ENCODE data around the gene GAB1. TPM values are rescaled to one million over a fixed set of nuclear protein-coding genes. Genes with fewer than 3 reads are reported as not detected.
A peak's percentile ranks its signal among the peaks of the same experiment; 100 is the strongest.

Gene GAB1
- total RNA-seq (2021; fragmentation: NEBNext Ultra II Directional; extraction: Animal tissue kit (Norgen Biotek cat#: 25700)) = 19.1 and 21.3 TPM in 2 replicates
- polyA plus RNA-seq (2011; rRNA removed) = 4.9 and 6.8 TPM in 2 replicates
- polyA plus RNA-seq (2011; cell fraction: cytosol; rRNA removed) = 5.8 TPM
- polyA plus RNA-seq (2011; cell fraction: nucleus; rRNA removed) = 8.2 TPM
- polyA plus RNA-seq (2012, experiment 1 of 2) = 5.6 to 11.7 TPM (median 7.9 TPM) in 4 replicates
- polyA plus RNA-seq (2012, experiment 2 of 2) = 0.89 TPM
- polyA plus RNA-seq (2013, experiment 1 of 2) = 10.7 TPM
- polyA plus RNA-seq (2013, experiment 2 of 2) = 12.0 TPM
- polyA minus RNA-seq (2011; rRNA and poly(A)+ RNA removed) = 24.5 and 30.2 TPM in 2 replicates
- polyA minus RNA-seq (2011; cell fraction: cytosol; rRNA and poly(A)+ RNA removed) = 7.3 TPM
- polyA minus RNA-seq (2011; cell fraction: nucleus; rRNA and poly(A)+ RNA removed) = 41.7 TPM
- long read RNA-seq, experiment 1, partial matches to known transcripts = 2 of 5 reads
- long read RNA-seq, experiment 1, other reads (novel, unspliced or antisense) = 3 of 5 reads
- long read RNA-seq, experiment 2, partial matches to known transcripts = 0 of 2 reads
- long read RNA-seq, experiment 2, other reads (novel, unspliced or antisense) = 2 of 2 reads

GRCh38 chr4:143336781-143337599 lies at the start of gene GAB1:
Gene GAB1, plus strand, starts transcription at chr4:143336876. Its CDS starts 313 bp downstream, at chr4:143337189.
- Histone ChIP-seq H2AFZ (ENCODE audit: low read length) (peak within 1 kb of the TSS; percentile 54; the same call in 1 of the 2 replicates), H3K23me2 (ENCODE audit: low read depth, low read length) (peaks cover 10% of the 10 kb centered on the region; the same call in 1 of the 2 replicates), H2BK15ac (ENCODE audit: low read length) (no peak within 1 kb of the TSS), H3K4me2 (ENCODE audit: insufficient read depth in 1 of 2, low read depth in 2 of 2, low read length in 2 of 2) (peak within 1 kb of the TSS; percentile 69 to 98), H3K23ac (ENCODE audit: insufficient read length) (no peak within 1 kb of the TSS), H2BK20ac (ENCODE audit: low read length) (no peak within 1 kb of the TSS), H4K5ac (ENCODE audit: insufficient read length, low read depth, low read length) (peak within 1 kb of the TSS; percentile 91), H3K36me3 (ENCODE audit: control insufficient read depth in 2 of 4, insufficient read depth in 4 of 4, low read length in 3 of 4) (no peaks in the 10 kb centered on the region), H3K27me3 (replicated peaks in 1 of 4; ENCODE audit: control insufficient read depth in 3 of 4, extremely low read depth in 1 of 4, insufficient read depth in 3 of 4, low read length in 3 of 4) (no peaks in the 10 kb centered on the region), H3K4me1 (replicated peaks in 1 of 4; ENCODE audit: control insufficient read depth in 3 of 4, insufficient read depth in 4 of 4, low read length in 3 of 4) (peaks cover 0 to 4% (median 2%) of the 10 kb centered on the region in 4 experiments; a peak in 3 of 7 replicates), H3K18ac (ENCODE audit: extremely low read depth, low read length) (peak within 1 kb of the TSS; percentile 87), H3K27ac (ENCODE audit: low read depth, low read length) (peak within 1 kb of the TSS; percentile 78), H2AK5ac (ENCODE audit: low read depth, low read length) (no peak within 1 kb of the TSS), H3K4me3 (ENCODE audit: extremely low read depth in 1 of 4, insufficient read depth in 2 of 4, low read depth in 3 of 4, low read length in 4 of 4) (peak within 1 kb of the TSS; percentile 77 to 92 (median 86)), H3K79me2 (ENCODE audit: control insufficient read depth in 1 of 2, insufficient read depth in 2 of 2, low read length in 2 of 2) (peaks cover 0 to 27% of the 10 kb centered on the region in 2 experiments; a peak in 3 of 4 replicates), H2BK5ac (ENCODE audit: low read depth, low read length) (peak within 1 kb of the TSS; percentile 84), H3K14ac (ENCODE audit: insufficient read length) (no peak within 1 kb of the TSS), H3K79me1 (ENCODE audit: low read depth, low read length) (0 out of 2 replicates have a peak, but pooled peaks cover 4% of the 10 kb centered on the region), H2BK12ac (ENCODE audit: low read depth, low read length) (peak within 1 kb of the TSS; percentile 71; the same call in 1 of the 2 replicates), H3K9ac (replicated peaks in 1 of 4; ENCODE audit: extremely low read depth in 1 of 4, low read depth in 3 of 4, low read length in 3 of 4) (peak within 1 kb of the TSS; percentile 66 to 87 (median 80)), H3K9me3 (ENCODE audit: insufficient read depth in 2 of 2, low read depth in 1 of 2, low read length in 1 of 2) (no peaks in the 10 kb centered on the region), H4K20me1 (replicated peaks in 1 of 2; ENCODE audit: control insufficient read depth in 1 of 2, insufficient read depth in 2 of 2, low read length in 2 of 2) (peaks cover 1 to 4% of the 10 kb centered on the region in 2 experiments), H4K8ac (ENCODE audit: extremely low read depth, insufficient read depth, low read length) (peak within 1 kb of the TSS; percentile 98), H4K91ac (replicated peaks; ENCODE audit: insufficient read length, low read length) (peak within 1 kb of the TSS; percentile 0), H3K4ac (replicated peaks; ENCODE audit: insufficient read length, low read depth, low read length) (no peak within 1 kb of the TSS), H2BK120ac (replicated peaks; ENCODE audit: low read depth, low read length) (no peak within 1 kb of the TSS), H3K56ac (replicated peaks; ENCODE audit: insufficient read length, low read depth, low read length) (peak within 1 kb of the TSS; percentile 86)
- FAIRE-seq (no peak), DNase-seq (ENCODE audit: low read depth in 1 of 2, low spot score in 2 of 2) (peak in 1 of 2 experiments; percentile 81)
- 3% methylated on average over 53 of the region's 81 CpGs; no CpG with 5 or more reads in 1 of the 2 experiments for WGBS, 2 experiments (ENCODE audit: extremely low coverage in 1 of 2, insufficient coverage in 1 of 2, insufficient read length in 1 of 2, insufficient replicate concordance in 2 of 2, low coverage in 1 of 2, low lambda C conversion rate in 2 of 2, missing lambda C conversion rate in 1 of 2)
- POLR2A ChIA-PET (ENCODE audit: partially characterized antibody) = interaction anchor here (0.8 to 2.2 kb wide), 14 partner anchors 9 to 177 kb away, joined by 3 to 10 read pairs (median 4); no protein-coding TSS in a partner anchor
- CTCF ChIA-PET (ENCODE audit: partially characterized antibody) = interaction anchor here (0.7 to 2.2 kb wide), 8 partner anchors 8 to 98 kb away, joined by 3 to 7 read pairs (median 3); no protein-coding TSS in a partner anchor
- TF ChIP-seq MAX (IDR thresholded peaks at IDR 0.05) = peak; percentile 23; the same call in 1 of the 2 replicates
- no peak for TF ChIP-seq EGR1 (IDR thresholded peaks at IDR 0.05; ENCODE audit: borderline replicate concordance, low read depth, low read length)
- TF ChIP-seq KDM1A (IDR thresholded peaks at IDR 0.05; ENCODE audit: borderline replicate concordance, low read length) = no peak
- peak in 1 of 3 experiments; percentile 24; a peak in 1 of 4 replicates for TF ChIP-seq CTCF (IDR thresholded peaks at IDR 0.05; ENCODE audit: control extremely low read depth in 1 of 3, insufficient read depth in 1 of 3, low read depth in 1 of 3, low read length in 3 of 3)
